Measurements from ENCODE around the gene MACC1. TPM values are rescaled to one million over a fixed set of nuclear protein-coding genes. Genes with fewer than 3 reads are reported as not detected.

MACC1 gene
- total and polyA plus RNA-seq, 10 of the 15 experiments (the other 5 are each of a cell fraction or from before 2014, with no cell fraction given) = 6.0 to 61.1 (median 12.7) TPM

- 0 out of 2 replicates have a peak, but pooled peaks have one; percentile 18 for TF ChIP-seq ZNF217 (IDR thresholded peaks at IDR 0.05)
- TF ChIP-seq EP300 (IDR thresholded peaks at IDR 0.05; ENCODE audit: borderline replicate concordance in 1 of 2, control insufficient read depth in 1 of 2, low read depth in 2 of 2, low read length in 2 of 2) = peak; percentile 42 to 44; a peak in 2 of 4 replicates
- TF ChIP-seq NBN (IDR thresholded peaks at IDR 0.05) = 0 out of 2 replicates have a peak, but pooled peaks have one; percentile 5
- TF ChIP-seq RUNX3 (IDR thresholded peaks at IDR 0.05; ENCODE audit: low read length) = peak; percentile 48
- TF ChIP-seq SMAD1 (IDR thresholded peaks at IDR 0.05; ENCODE audit: low read depth, partially characterized antibody) = peak; percentile 15
- TF ChIP-seq REST (IDR thresholded peaks at IDR 0.05; ENCODE audit: low read depth, low read length) = no peak
- TF ChIP-seq MLLT1 (IDR thresholded peaks at IDR 0.05) = 0 out of 2 replicates have a peak, but pooled peaks have one; percentile 16
- TF ChIP-seq BACH1 (IDR thresholded peaks at IDR 0.05; ENCODE audit: borderline replicate concordance) = peak; percentile 29; the same call in 1 of the 2 replicates
- TF ChIP-seq MEF2A (IDR thresholded peaks at IDR 0.05; ENCODE audit: insufficient read depth, low read depth, low read length) = no peak
- no peak for TF ChIP-seq EED (IDR thresholded peaks at IDR 0.05; ENCODE audit: low read depth)
- no peak for TF ChIP-seq TAF1 (IDR thresholded peaks at IDR 0.05; ENCODE audit: borderline replicate concordance, low read depth, low read length)
- no peak for TF ChIP-seq SMAD5 (IDR thresholded peaks at IDR 0.05; ENCODE audit: low read depth)
- peak; percentile 67 for TF ChIP-seq CUX1 (IDR thresholded peaks at IDR 0.05; ENCODE audit: insufficient replicate concordance, low read depth, low read length)
- TF ChIP-seq RELA (IDR thresholded peaks at IDR 0.05; ENCODE audit: borderline replicate concordance, partially characterized antibody) = no peak
- no peak; the same call in 1 of the 2 replicates for TF ChIP-seq PAX5 (IDR thresholded peaks at IDR 0.05; ENCODE audit: borderline replicate concordance, low read depth, low read length)
- TF ChIP-seq TCF7 (IDR thresholded peaks at IDR 0.05; ENCODE audit: borderline replicate concordance) = no peak
- no peak for TF ChIP-seq ELK1 (IDR thresholded peaks at IDR 0.05; ENCODE audit: low read depth, low read length)
- TF ChIP-seq MTA3 (IDR thresholded peaks at IDR 0.05; ENCODE audit: borderline replicate concordance, low read length) = no peak
Observed at GRCh38 chr7:20237464-20238193, 20.4 kb upstream of the MACC1 start (continued).

Data from GM12878 (cell line).